ENCODE results near the gene HTD2. TPM values are rescaled to one million over a fixed set of nuclear protein-coding genes. Genes with fewer than 3 reads are reported as not detected.
A peak's percentile ranks its signal among the peaks of the same experiment; 100 is the strongest.

HTD2 gene
- total RNA-seq, 4 donors from 2014 or later: 4.8 to 12.8 (median 6.5) TPM; not detected in 1

DNA sequence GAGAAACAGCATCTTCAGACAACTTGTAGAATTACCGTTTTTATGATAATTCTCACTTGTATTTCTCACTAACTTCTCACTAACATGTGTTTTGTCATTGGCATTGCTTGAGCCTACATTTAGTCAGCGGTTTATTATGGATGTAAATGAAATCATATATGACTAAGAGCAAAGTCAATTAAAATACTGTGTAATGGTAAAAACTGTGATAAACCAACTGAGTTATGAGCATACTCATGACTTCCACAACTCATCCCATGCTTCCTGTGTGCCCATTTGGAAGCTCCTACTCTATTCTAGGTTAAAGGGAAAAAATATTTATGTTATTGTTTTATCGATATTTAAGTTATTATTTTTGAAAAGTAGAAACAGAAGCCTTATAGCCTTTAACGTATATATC lies 39.1 kb downstream of the HTD2 start:
- no peak for TF ChIP-seq POLR2A (IDR thresholded peaks at IDR 0.05)
- TF ChIP-seq, protein P1, sequence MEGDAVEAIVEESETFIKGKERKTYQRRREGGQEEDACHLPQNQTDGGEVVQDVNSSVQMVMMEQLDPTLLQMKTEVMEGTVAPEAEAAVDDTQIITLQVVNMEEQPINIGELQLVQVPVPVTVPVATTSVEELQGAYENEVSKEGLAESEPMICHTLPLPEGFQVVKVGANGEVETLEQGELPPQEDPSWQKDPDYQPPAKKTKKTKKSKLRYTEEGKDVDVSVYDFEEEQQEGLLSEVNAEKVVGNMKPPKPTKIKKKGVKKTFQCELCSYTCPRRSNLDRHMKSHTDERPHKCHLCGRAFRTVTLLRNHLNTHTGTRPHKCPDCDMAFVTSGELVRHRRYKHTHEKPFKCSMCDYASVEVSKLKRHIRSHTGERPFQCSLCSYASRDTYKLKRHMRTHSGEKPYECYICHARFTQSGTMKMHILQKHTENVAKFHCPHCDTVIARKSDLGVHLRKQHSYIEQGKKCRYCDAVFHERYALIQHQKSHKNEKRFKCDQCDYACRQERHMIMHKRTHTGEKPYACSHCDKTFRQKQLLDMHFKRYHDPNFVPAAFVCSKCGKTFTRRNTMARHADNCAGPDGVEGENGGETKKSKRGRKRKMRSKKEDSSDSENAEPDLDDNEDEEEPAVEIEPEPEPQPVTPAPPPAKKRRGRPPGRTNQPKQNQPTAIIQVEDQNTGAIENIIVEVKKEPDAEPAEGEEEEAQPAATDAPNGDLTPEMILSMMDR (IDR thresholded peaks at IDR 0.05): no peak
- Histone ChIP-seq H3K9me3 (no peaks in the 10 kb centered on the region), H3K27me3 (no peaks in the 10 kb centered on the region), H3K4me1 (peaks cover 0 to 18% (median 4%) of the 10 kb centered on the region in 4 donors), H3K36me3 (peaks cover 0 to 4% (median 0%) of the 10 kb centered on the region in 3 donors), H3K4me3 (no peak overlapping the region), H3K27ac (peak overlapping the region in 1 of 4 donors; percentile 26)
- no peak for DNase-seq

DNA sequence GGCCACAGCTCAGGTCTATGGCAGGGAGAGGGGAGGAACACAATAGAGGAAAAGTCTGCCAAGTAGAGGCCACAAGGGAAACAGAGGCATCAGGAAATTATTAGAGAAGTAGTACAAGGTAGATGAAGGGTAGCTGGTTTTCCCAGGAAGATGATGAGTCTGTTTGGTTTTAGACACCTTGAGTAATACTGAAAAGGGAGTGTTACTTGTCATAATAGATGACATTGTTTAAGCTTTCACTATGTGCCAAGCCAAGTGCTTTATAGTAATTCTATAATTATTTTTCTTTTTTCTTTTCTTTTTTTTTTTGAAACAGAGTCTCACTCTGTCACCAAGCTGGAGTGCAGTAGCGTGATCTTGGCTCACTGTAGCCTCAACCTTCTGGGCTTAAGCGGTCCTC lies 40.0 kb downstream of the HTD2 start:
- DNase-seq: no peak

DNA sequence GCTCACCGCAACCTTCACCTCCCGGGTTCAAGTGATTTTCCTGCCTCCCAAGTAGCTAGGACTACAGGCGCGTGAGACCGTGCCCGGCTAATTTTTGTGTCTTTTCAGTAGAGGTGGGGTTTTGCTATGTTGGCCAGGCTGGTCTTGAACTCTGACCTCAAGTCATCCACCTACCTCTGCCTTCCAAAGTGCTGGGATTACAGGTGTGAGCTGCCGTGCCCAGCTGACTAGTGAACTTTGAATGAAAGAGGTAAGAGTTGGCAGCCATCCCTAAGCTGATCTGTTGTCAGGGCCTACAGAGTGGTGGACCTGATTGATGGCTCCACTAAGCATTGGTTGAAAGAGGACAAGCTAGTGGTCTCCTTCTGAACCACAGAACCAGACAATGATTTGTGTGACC lies 41.7 kb downstream of the HTD2 start:
- H3K27me3 ChIP-seq: no peaks in the 10 kb centered on the region
- no peaks in the 10 kb centered on the region for H3K9me3 ChIP-seq
- no peak overlapping the region for H3K4me3 ChIP-seq
- peak in 1 of 3 donors; percentile 50 for DNase-seq
- peaks cover 0 to 18% (median 5%) of the 10 kb centered on the region in 4 donors for H3K4me1 ChIP-seq
- H3K27ac ChIP-seq: peak overlapping the region in 1 of 4 donors; percentile 48
- H3K36me3 ChIP-seq: no peaks in the 10 kb centered on the region
- TF ChIP-seq POLR2A (IDR thresholded peaks at IDR 0.05): no peak
- TF ChIP-seq, protein P1 (IDR thresholded peaks at IDR 0.05): no peak

More for the DNA sequence above, 40.0 kb downstream of the HTD2 start:
- TF ChIP-seq, protein P1 (IDR thresholded peaks at IDR 0.05): no peak
- TF ChIP-seq POLR2A (IDR thresholded peaks at IDR 0.05): no peak
- Histone ChIP-seq H3K4me3 (no peak overlapping the region), H3K27ac (no peak overlapping the region), H3K36me3 (peaks cover 0 to under 1% (median 0%) of the 10 kb centered on the region in 3 donors), H3K4me1 (peaks cover 0 to 18% (median 2%) of the 10 kb centered on the region in 4 donors), H3K9me3 (no peaks in the 10 kb centered on the region), H3K27me3 (no peaks in the 10 kb centered on the region)

DNA sequence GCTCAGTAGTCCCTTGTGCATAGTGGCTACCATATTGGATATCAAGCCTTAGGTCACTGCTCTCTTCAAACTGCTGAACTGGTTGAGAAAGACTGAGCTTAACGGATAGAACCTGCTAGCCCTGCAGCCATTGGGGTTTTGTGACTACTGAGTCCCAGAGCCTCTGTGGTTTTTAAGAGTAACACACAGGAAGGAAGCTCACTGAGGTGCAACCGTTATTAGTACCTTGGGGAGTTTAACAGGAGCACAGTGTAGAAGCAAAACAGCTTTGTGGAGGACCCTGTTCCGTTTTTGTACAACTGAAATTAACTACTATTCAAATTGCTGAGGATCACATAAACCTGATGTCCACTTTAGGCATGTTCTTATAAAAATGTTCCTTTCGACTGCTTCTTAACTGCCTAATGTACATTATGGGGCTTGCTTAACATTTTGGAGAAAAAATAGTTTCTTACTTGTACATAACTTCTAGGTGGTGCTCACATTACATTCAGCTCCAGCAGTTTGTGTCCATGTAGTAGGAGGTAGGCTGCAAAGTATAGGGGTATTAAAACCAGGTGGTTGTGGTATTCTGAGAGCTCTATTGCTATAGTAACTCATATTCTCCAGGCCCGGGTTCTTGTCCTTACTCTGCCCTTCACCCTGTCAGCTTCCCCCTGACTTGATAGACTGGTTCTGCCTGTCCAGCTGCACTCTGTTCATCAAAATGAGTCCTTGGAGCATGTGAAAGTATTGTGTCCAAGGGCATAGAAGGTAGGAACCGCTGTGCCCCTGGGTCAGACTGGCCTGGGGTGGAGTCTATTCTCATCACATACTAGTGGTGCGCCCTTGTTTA lies 43.7 kb downstream of the HTD2 start:
- Histone ChIP-seq H3K27ac (peak overlapping the region in 2 of 4 donors; percentile 62 to 77), H3K4me1 (peaks cover 0 to 18% (median 5%) of the 10 kb centered on the region in 4 donors), H3K27me3 (no peaks in the 10 kb centered on the region), H3K9me3 (no peaks in the 10 kb centered on the region), H3K4me3 (no peak overlapping the region), H3K36me3 (no peaks in the 10 kb centered on the region)
- TF ChIP-seq POLR2A (IDR thresholded peaks at IDR 0.05): no peak
- TF ChIP-seq, protein P1 (IDR thresholded peaks at IDR 0.05): no peak
- peak in 2 of 3 donors; percentile 71 to 72 for DNase-seq

DNA sequence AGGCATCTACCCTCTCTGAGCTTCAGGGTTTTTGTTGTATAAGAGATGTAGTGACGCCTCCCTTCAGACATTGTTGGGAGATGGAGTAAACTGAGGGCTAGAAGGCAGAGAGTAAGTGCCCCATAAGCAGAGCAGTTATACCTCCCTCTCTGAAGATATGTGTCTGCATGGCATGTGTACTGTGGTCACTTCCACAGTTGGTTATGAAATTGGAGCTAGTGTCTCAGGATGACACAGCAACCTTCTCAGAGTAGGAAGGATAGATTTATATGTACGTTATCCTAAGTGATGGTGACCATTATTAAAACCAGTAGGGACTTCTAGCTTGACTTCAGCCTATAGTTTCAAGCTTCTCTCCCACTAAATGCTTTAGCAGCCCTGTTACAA lies 44.3 kb downstream of the HTD2 start:
- no peak overlapping the region for H3K4me3 ChIP-seq
- H3K27me3 ChIP-seq: no peaks in the 10 kb centered on the region
- H3K27ac ChIP-seq: peak overlapping the region in 2 of 4 donors; percentile 62 to 77
- TF ChIP-seq POLR2A (IDR thresholded peaks at IDR 0.05): no peak
- TF ChIP-seq, protein P1 (IDR thresholded peaks at IDR 0.05): no peak
- H3K9me3 ChIP-seq: no peaks in the 10 kb centered on the region
- peaks cover 0 to 18% (median 7%) of the 10 kb centered on the region in 4 donors for H3K4me1 ChIP-seq
- H3K36me3 ChIP-seq: no peaks in the 10 kb centered on the region
- DNase-seq: no peak

Data from Peyer's patch (tissue), 4 donors.